ENCODE results near the gene C7orf33. TPM values are rescaled to one million over a fixed set of nuclear protein-coding genes. Genes with fewer than 3 reads are reported as not detected.
"Not testable (repeated sequence)": the region's sequence is repeated elsewhere in the genome, so short reads cannot be mapped to it uniquely, and the experiment has no call there.

The C7orf33 gene
- total RNA-seq, 4 donors from 2014 or later, result not detected

GRCh38 chr7:148588168-148588567 is 2.4 kb upstream of the C7orf33 start:
- TF ChIP-seq CTCF (IDR thresholded peaks at IDR 0.05) (no peak), POLR2A (IDR thresholded peaks at IDR 0.05) (no peak)
- intact Hi-C loops (cut with DNase I; ENCODE audit: low total_unique reads), result no loop called here
- Histone ChIP-seq H3K4me1 (no peaks in the 10 kb centered on the region), H3K36me3 (no peaks in the 10 kb centered on the region), H3K27me3 (no peaks in the 10 kb centered on the region), H3K27ac (no peak overlapping the region), H3K9me3 (no peaks in the 10 kb centered on the region), H3K4me3 (no peak overlapping the region)
- no peak for DNase-seq

GRCh38 chr7:148588670-148589131 is 1.9 kb upstream of the C7orf33 start:
- Histone ChIP-seq H3K4me3 (no peak overlapping the region), H3K36me3 (no peaks in the 10 kb centered on the region), H3K27ac (no peak overlapping the region), H3K27me3 (no peaks in the 10 kb centered on the region), H3K9me3 (no peaks in the 10 kb centered on the region), H3K4me1 (no peaks in the 10 kb centered on the region)
- DNase-seq, result no peak
- intact Hi-C loops (cut with DNase I; ENCODE audit: low total_unique reads), result no loop called here
- TF ChIP-seq CTCF (IDR thresholded peaks at IDR 0.05) (no peak), POLR2A (IDR thresholded peaks at IDR 0.05) (no peak)

GRCh38 chr7:148589640-148590039 is 926 bp upstream of the C7orf33 start:
- no peaks in the 10 kb centered on the region for H3K36me3 ChIP-seq
- no peaks in the 10 kb centered on the region for H3K27me3 ChIP-seq
- H3K27ac ChIP-seq, result no peak overlapping the region
- no peak for DNase-seq
- H3K4me3 ChIP-seq, result no peak overlapping the region
- H3K4me1 ChIP-seq, result no peaks in the 10 kb centered on the region
- no peaks in the 10 kb centered on the region for H3K9me3 ChIP-seq
- intact Hi-C loops (cut with DNase I; ENCODE audit: low total_unique reads), result no loop called here
- TF ChIP-seq CTCF (IDR thresholded peaks at IDR 0.05), result no peak
- TF ChIP-seq POLR2A (IDR thresholded peaks at IDR 0.05), result no peak

GRCh38 chr7:148596354-148596753 is 5.8 kb downstream of the C7orf33 start:
- H3K4me3 ChIP-seq; H3K9me3 ChIP-seq; H3K36me3 ChIP-seq; DNase-seq; H3K27me3 ChIP-seq; intact Hi-C loops (cut with DNase I; ENCODE audit: low total_unique reads); H3K4me1 ChIP-seq; H3K27ac ChIP-seq: not testable (repeated sequence)

GRCh38 chr7:148598351-148598750 is 7.8 kb downstream of the C7orf33 start:
- intact Hi-C loops (cut with DNase I; ENCODE audit: low total_unique reads), result no loop called here
- DNase-seq, result no peak

More at GRCh38 chr7:148598351-148598750, 7.8 kb downstream of the C7orf33 start:
- H3K36me3 ChIP-seq, result no peaks in the 10 kb centered on the region
- no peak overlapping the region for H3K27ac ChIP-seq
- H3K27me3 ChIP-seq, result no peaks in the 10 kb centered on the region
- H3K9me3 ChIP-seq, result no peaks in the 10 kb centered on the region
- TF ChIP-seq POLR2A (IDR thresholded peaks at IDR 0.05), result no peak
- no peak for TF ChIP-seq CTCF (IDR thresholded peaks at IDR 0.05)
- H3K4me1 ChIP-seq, result no peaks in the 10 kb centered on the region
- no peak overlapping the region for H3K4me3 ChIP-seq
